Measurements from ENCODE around the gene IP6K3. TPM values are rescaled to one million over a fixed set of nuclear protein-coding genes. Genes with fewer than 3 reads are reported as not detected.
A peak's percentile ranks its signal among the peaks of the same experiment; 100 is the strongest.

Gene IP6K3
- total and polyA plus RNA-seq, 2 experiments from 2014 or later: 0.14 to 0.16 TPM

GRCh38 chr6:33777398-33778388, 31.0 kb upstream of the IP6K3 start:
- Histone ChIP-seq H3K36me3 (ENCODE audit: insufficient read depth) (peaks cover 16% of the 10 kb centered on the region), H3K9me2 (ENCODE audit: insufficient read depth) (no peaks in the 10 kb centered on the region), H2AFZ (no peak overlapping the region), H3K4me1 (ENCODE audit: insufficient read depth) (peaks cover 36% of the 10 kb centered on the region), H4K20me1 (replicated peaks; ENCODE audit: insufficient read depth) (no peaks in the 10 kb centered on the region; the same call in 1 of the 2 replicates), H3K4me3 (no peak overlapping the region), H3K4me2 (no peak overlapping the region), H3F3A (replicated peaks; ENCODE audit: low read depth) (no peaks in the 10 kb centered on the region; the same call in 1 of the 2 replicates), H3K27ac (ENCODE audit: low read depth) (0 out of 2 replicates have a peak overlapping the region, but pooled peaks have one; percentile 61), H3K27me3 (ENCODE audit: insufficient read depth) (no peaks in the 10 kb centered on the region), H3K79me2 (replicated peaks; ENCODE audit: insufficient read depth) (no peaks in the 10 kb centered on the region)
- H3K27me3 Mint-ChIP-seq (ENCODE audit: insufficient read depth, low read depth, poor library complexity): peaks cover 7% of the 10 kb centered on the region
- TF ChIP-seq, protein P1, sequence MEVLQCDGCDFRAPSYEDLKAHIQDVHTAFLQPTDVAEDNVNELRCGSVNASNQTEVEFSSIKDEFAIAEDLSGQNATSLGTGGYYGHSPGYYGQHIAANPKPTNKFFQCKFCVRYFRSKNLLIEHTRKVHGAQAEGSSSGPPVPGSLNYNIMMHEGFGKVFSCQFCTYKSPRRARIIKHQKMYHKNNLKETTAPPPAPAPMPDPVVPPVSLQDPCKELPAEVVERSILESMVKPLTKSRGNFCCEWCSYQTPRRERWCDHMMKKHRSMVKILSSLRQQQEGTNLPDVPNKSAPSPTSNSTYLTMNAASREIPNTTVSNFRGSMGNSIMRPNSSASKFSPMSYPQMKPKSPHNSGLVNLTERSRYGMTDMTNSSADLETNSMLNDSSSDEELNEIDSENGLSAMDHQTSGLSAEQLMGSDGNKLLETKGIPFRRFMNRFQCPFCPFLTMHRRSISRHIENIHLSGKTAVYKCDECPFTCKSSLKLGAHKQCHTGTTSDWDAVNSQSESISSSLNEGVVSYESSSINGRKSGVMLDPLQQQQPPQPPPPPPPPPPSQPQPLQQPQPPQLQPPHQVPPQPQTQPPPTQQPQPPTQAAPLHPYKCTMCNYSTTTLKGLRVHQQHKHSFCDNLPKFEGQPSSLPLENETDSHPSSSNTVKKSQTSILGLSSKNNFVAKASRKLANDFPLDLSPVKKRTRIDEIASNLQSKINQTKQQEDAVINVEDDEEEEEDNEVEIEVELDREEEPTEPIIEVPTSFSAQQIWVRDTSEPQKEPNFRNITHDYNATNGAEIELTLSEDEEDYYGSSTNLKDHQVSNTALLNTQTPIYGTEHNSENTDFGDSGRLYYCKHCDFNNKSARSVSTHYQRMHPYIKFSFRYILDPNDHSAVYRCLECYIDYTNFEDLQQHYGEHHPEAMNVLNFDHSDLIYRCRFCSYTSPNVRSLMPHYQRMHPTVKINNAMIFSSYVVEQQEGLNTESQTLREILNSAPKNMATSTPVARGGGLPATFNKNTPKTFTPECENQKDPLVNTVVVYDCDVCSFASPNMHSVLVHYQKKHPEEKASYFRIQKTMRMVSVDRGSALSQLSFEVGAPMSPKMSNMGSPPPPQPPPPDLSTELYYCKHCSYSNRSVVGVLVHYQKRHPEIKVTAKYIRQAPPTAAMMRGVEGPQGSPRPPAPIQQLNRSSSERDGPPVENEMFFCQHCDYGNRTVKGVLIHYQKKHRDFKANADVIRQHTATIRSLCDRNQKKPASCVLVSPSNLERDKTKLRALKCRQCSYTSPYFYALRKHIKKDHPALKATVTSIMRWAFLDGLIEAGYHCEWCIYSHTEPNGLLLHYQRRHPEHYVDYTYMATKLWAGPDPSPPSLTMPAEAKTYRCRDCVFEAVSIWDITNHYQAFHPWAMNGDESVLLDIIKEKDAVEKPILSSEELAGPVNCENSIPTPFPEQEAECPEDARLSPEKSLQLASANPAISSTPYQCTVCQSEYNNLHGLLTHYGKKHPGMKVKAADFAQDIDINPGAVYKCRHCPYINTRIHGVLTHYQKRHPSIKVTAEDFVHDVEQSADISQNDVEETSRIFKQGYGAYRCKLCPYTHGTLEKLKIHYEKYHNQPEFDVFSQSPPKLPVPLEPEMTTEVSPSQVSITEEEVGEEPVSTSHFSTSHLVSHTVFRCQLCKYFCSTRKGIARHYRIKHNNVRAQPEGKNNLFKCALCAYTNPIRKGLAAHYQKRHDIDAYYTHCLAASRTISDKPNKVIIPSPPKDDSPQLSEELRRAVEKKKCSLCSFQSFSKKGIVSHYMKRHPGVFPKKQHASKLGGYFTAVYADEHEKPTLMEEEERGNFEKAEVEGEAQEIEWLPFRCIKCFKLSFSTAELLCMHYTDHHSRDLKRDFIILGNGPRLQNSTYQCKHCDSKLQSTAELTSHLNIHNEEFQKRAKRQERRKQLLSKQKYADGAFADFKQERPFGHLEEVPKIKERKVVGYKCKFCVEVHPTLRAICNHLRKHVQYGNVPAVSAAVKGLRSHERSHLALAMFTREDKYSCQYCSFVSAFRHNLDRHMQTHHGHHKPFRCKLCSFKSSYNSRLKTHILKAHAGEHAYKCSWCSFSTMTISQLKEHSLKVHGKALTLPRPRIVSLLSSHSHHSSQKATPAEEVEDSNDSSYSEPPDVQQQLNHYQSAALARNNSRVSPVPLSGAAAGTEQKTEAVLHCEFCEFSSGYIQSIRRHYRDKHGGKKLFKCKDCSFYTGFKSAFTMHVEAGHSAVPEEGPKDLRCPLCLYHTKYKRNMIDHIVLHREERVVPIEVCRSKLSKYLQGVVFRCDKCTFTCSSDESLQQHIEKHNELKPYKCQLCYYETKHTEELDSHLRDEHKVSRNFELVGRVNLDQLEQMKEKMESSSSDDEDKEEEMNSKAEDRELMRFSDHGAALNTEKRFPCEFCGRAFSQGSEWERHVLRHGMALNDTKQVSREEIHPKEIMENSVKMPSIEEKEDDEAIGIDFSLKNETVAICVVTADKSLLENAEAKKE (CRISPR knock-in tag; IDR thresholded peaks at IDR 0.05): no peak
- TF ChIP-seq STAT1 (IDR thresholded peaks at IDR 0.05; ENCODE audit: unreplicated experiment): no peak
- no peak for TF ChIP-seq NANOG (IDR thresholded peaks at IDR 0.05; ENCODE audit: borderline replicate concordance)
- no peak for TF ChIP-seq CREB1 (CRISPR knock-in tag; IDR thresholded peaks at IDR 0.05; ENCODE audit: low read depth)
- no peak for TF ChIP-seq ETS1 (IDR thresholded peaks at IDR 0.05)
- TF ChIP-seq ZNF114 (CRISPR knock-in tag; IDR thresholded peaks at IDR 0.05): no peak
- TF ChIP-seq ZNF331 (CRISPR knock-in tag; IDR thresholded peaks at IDR 0.05; ENCODE audit: low read depth): no peak
- no peak for TF ChIP-seq JUNB (IDR thresholded peaks at IDR 0.05; ENCODE audit: unreplicated experiment)
- no peak for TF ChIP-seq EZH2 (IDR thresholded peaks at IDR 0.05; ENCODE audit: low read depth, unreplicated experiment)
- TF ChIP-seq, protein P2, sequence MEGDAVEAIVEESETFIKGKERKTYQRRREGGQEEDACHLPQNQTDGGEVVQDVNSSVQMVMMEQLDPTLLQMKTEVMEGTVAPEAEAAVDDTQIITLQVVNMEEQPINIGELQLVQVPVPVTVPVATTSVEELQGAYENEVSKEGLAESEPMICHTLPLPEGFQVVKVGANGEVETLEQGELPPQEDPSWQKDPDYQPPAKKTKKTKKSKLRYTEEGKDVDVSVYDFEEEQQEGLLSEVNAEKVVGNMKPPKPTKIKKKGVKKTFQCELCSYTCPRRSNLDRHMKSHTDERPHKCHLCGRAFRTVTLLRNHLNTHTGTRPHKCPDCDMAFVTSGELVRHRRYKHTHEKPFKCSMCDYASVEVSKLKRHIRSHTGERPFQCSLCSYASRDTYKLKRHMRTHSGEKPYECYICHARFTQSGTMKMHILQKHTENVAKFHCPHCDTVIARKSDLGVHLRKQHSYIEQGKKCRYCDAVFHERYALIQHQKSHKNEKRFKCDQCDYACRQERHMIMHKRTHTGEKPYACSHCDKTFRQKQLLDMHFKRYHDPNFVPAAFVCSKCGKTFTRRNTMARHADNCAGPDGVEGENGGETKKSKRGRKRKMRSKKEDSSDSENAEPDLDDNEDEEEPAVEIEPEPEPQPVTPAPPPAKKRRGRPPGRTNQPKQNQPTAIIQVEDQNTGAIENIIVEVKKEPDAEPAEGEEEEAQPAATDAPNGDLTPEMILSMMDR (conservative IDR thresholded peaks at IDR 0.05; ENCODE audit: low read depth in 2 of 2): no peak
- TF ChIP-seq, protein P3, sequence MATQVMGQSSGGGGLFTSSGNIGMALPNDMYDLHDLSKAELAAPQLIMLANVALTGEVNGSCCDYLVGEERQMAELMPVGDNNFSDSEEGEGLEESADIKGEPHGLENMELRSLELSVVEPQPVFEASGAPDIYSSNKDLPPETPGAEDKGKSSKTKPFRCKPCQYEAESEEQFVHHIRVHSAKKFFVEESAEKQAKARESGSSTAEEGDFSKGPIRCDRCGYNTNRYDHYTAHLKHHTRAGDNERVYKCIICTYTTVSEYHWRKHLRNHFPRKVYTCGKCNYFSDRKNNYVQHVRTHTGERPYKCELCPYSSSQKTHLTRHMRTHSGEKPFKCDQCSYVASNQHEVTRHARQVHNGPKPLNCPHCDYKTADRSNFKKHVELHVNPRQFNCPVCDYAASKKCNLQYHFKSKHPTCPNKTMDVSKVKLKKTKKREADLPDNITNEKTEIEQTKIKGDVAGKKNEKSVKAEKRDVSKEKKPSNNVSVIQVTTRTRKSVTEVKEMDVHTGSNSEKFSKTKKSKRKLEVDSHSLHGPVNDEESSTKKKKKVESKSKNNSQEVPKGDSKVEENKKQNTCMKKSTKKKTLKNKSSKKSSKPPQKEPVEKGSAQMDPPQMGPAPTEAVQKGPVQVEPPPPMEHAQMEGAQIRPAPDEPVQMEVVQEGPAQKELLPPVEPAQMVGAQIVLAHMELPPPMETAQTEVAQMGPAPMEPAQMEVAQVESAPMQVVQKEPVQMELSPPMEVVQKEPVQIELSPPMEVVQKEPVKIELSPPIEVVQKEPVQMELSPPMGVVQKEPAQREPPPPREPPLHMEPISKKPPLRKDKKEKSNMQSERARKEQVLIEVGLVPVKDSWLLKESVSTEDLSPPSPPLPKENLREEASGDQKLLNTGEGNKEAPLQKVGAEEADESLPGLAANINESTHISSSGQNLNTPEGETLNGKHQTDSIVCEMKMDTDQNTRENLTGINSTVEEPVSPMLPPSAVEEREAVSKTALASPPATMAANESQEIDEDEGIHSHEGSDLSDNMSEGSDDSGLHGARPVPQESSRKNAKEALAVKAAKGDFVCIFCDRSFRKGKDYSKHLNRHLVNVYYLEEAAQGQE (IDR thresholded peaks at IDR 0.05; ENCODE audit: unreplicated experiment): no peak
- no peak for TF ChIP-seq EZH2phosphoT487 (IDR thresholded peaks at IDR 0.05; ENCODE audit: unreplicated experiment)
- TF ChIP-seq POLR2AphosphoS5 (IDR thresholded peaks at IDR 0.05; ENCODE audit: low read depth): no peak
- H3K9me3 Mint-ChIP-seq: no peaks in the 10 kb centered on the region
- H3K27ac Mint-ChIP-seq: no peak overlapping the region
- ATAC-seq (no peak), DNase-seq (ENCODE audit: low spot score) (no peak)
- peaks cover 80% of the 10 kb centered on the region for H3K36me3 Mint-ChIP-seq (ENCODE audit: low read depth)
- no peak overlapping the region for H3K4me3 Mint-ChIP-seq
- peaks cover 54% of the 10 kb centered on the region for H3K4me1 Mint-ChIP-seq

Measured in GM23338 (cell line).